OCI-LY1 (cell line): ENCODE measurements around the gene ARL15.

Experiments used
- H2AFZ ChIP-seq: fragments of 200-600 bp; sonication (generic), shearing (Covaris generic); 2 replicates; pipeline ENCODE4 v1.6.0; 2014; ENCODE audit warnings: antibody characterized with exemption, mild to moderate bottlenecking, low read length
- H3F3A ChIP-seq: fragments of 200-600 bp; sonication (generic), shearing (Covaris generic); 2 replicates; pipeline ENCODE4 v1.6.0; 2014; ENCODE audit warnings: mild to moderate bottlenecking, antibody characterized with exemption, low read length, moderate library complexity; ENCODE audit not compliant: insufficient read depth
- H3K27ac ChIP-seq: fragments of 200-600 bp; sonication (generic); 2 replicates; pipeline ENCODE4 v1.5.1; 2014; ENCODE audit warnings: low read length, mixed run types, mild to moderate bottlenecking, low read depth; ENCODE audit not compliant: poor library complexity, severe bottlenecking
- H3K27me3 ChIP-seq: fragments of 200-600 bp; sonication (generic); 2 replicates; pipeline ENCODE4 v1.6.0; 2014; ENCODE audit warnings: antibody characterized with exemption, mild to moderate bottlenecking, low read length, moderate library complexity; ENCODE audit not compliant: insufficient read depth
- H3K36me3 ChIP-seq: fragments of 200-600 bp; sonication (generic); 2 replicates; pipeline ENCODE4 v1.6.1; 2014; ENCODE audit warnings: mild to moderate bottlenecking, antibody characterized with exemption, low read length, moderate library complexity, mixed read lengths; ENCODE audit not compliant: insufficient read depth
- H3K4me1 ChIP-seq: fragments of 200-600 bp; sonication (generic); 2 replicates; pipeline ENCODE4 v1.5.1; 2014; ENCODE audit warnings: mild to moderate bottlenecking, low read length, moderate library complexity; ENCODE audit not compliant: insufficient read depth, severe bottlenecking
- H3K4me2 ChIP-seq: fragments of 200-600 bp; sonication (generic), shearing (Covaris generic); 2 replicates; pipeline ENCODE4 v1.6.1; 2014; ENCODE audit warnings: low read length
- H3K4me3 ChIP-seq: fragments of 200-600 bp; sonication (generic); 2 replicates; pipeline ENCODE4 v1.5.1; 2014; ENCODE audit warnings: low read length, low read depth, mild to moderate bottlenecking, mixed read lengths; ENCODE audit not compliant: poor library complexity, severe bottlenecking
- H3K79me2 ChIP-seq: fragments of 200-600 bp; shearing (Covaris generic); 2 replicates; pipeline ENCODE4 v1.6.1; 2016; ENCODE audit warnings: mixed run types, low read length, mixed read lengths; ENCODE audit not compliant: insufficient read depth
- H3K9ac ChIP-seq: fragments of 200-600 bp; sonication (generic), shearing (Covaris generic); 2 replicates; pipeline ENCODE4 v1.6.1; 2014; ENCODE audit warnings: mild to moderate bottlenecking, low read length, mixed read lengths
- H3K9me2 ChIP-seq: fragments of 200-600 bp; sonication (generic), shearing (Covaris generic); 2 replicates; pipeline ENCODE4 v1.6.1; 2014; ENCODE audit warnings: low read depth, mild to moderate bottlenecking, low read length, mixed read lengths
- H3K9me3 ChIP-seq: fragments of 200-600 bp; shearing (Covaris generic); 2 replicates; pipeline ENCODE4 v1.6.1; 2014; ENCODE audit warnings: low read length, mixed read lengths
- H4K20me1 ChIP-seq: fragments of 200-600 bp; sonication (generic), shearing (Covaris generic); 2 replicates; pipeline ENCODE4 v1.6.0; 2016; ENCODE audit warnings: mild to moderate bottlenecking, low read length; ENCODE audit not compliant: insufficient read depth
- EZH2 ChIP-seq: fragments of 200-600 bp; sonication (generic), shearing (Covaris generic); IDR thresholded peaks from 2 replicates; pipeline ENCODE4 v1.8.0; 2017; ENCODE audit warnings: borderline replicate concordance, mixed run types, mild to moderate bottlenecking, antibody characterized with exemption, low read length, moderate library complexity, mixed read lengths
- TF ChIP-seq, protein P1 (sequence below): fragments of 200-600 bp; sonication (generic), shearing (Covaris generic); IDR thresholded peaks from 2 replicates; pipeline ENCODE4 v1.5.1; 2017; ENCODE audit warnings: mild to moderate bottlenecking, antibody characterized with exemption, low read length, moderate library complexity, mixed read lengths

The ARL15 gene

DNA sequence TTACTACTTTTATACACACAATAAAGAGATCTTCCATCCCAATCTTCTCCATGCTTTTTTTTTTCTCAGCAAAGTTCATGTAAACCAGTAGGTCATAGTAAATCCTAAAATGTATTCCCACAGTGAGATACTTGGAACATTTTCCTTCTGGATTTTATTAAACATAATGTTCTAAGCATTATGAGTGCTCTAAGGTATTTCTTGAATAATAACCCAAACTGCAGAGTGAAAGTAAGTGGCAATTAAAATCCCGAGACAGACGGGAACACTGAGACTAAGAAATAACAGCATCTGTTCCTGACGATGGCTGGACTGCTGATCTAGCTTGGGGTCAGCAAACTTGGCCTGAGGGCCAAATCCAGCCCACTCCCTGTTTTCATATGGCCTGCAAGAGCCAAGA lies 359.8 kb downstream of the ARL15 start:
- H3K27ac ChIP-seq: no peak overlapping the region
- peaks cover 48% of the 10 kb centered on the region for H3K36me3 ChIP-seq
- no peak for TF ChIP-seq EZH2
- TF ChIP-seq, protein P1, sequence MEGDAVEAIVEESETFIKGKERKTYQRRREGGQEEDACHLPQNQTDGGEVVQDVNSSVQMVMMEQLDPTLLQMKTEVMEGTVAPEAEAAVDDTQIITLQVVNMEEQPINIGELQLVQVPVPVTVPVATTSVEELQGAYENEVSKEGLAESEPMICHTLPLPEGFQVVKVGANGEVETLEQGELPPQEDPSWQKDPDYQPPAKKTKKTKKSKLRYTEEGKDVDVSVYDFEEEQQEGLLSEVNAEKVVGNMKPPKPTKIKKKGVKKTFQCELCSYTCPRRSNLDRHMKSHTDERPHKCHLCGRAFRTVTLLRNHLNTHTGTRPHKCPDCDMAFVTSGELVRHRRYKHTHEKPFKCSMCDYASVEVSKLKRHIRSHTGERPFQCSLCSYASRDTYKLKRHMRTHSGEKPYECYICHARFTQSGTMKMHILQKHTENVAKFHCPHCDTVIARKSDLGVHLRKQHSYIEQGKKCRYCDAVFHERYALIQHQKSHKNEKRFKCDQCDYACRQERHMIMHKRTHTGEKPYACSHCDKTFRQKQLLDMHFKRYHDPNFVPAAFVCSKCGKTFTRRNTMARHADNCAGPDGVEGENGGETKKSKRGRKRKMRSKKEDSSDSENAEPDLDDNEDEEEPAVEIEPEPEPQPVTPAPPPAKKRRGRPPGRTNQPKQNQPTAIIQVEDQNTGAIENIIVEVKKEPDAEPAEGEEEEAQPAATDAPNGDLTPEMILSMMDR: no peak
- H3F3A ChIP-seq: no peaks in the 10 kb centered on the region
- H3K27me3 ChIP-seq: no peaks in the 10 kb centered on the region
- H3K4me3 ChIP-seq: no peak overlapping the region
- no peaks in the 10 kb centered on the region for H4K20me1 ChIP-seq
- no peaks in the 10 kb centered on the region for H3K4me1 ChIP-seq
- no peak overlapping the region for H3K4me2 ChIP-seq
- 0 out of 2 replicates have a peak, but pooled peaks cover 4% of the 10 kb centered on the region for H3K79me2 ChIP-seq
- H3K9ac ChIP-seq: no peak overlapping the region
- no peaks in the 10 kb centered on the region for H3K9me3 ChIP-seq
- H3K9me2 ChIP-seq: no peaks in the 10 kb centered on the region
- H2AFZ ChIP-seq: no peak overlapping the region

DNA sequence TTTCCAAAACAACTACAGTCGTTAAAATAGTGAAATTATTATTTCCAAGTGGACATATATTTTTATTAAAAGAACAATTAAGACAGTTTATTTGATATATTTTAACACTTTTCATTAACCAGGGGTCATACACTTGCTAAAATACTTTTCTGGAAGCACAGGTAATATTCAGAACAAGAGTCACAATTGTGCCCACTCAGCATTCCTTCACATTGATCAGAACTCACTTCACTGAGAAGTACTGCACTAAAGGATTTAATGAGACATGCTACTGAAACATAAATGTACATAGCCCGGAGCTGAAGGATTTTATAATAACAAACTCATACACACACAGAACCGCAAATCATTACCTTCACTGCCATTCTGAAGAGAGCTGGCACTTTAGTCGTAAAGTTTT lies 361.8 kb downstream of the ARL15 start:
- no peaks in the 10 kb centered on the region for H3K27me3 ChIP-seq
- no peak overlapping the region for H3K9ac ChIP-seq
- no peak overlapping the region for H3K4me3 ChIP-seq
- TF ChIP-seq, protein P1: no peak
- no peak for TF ChIP-seq EZH2
- H3K4me1 ChIP-seq: no peaks in the 10 kb centered on the region
- no peaks in the 10 kb centered on the region for H3F3A ChIP-seq
- H3K27ac ChIP-seq: no peak overlapping the region
- H3K79me2 ChIP-seq: 0 out of 2 replicates have a peak, but pooled peaks cover 4% of the 10 kb centered on the region
- H4K20me1 ChIP-seq: no peaks in the 10 kb centered on the region
- H3K9me3 ChIP-seq: no peaks in the 10 kb centered on the region
- no peak overlapping the region for H2AFZ ChIP-seq
- H3K9me2 ChIP-seq: no peaks in the 10 kb centered on the region
- H3K36me3 ChIP-seq: peaks cover 52% of the 10 kb centered on the region
- H3K4me2 ChIP-seq: no peak overlapping the region

DNA sequence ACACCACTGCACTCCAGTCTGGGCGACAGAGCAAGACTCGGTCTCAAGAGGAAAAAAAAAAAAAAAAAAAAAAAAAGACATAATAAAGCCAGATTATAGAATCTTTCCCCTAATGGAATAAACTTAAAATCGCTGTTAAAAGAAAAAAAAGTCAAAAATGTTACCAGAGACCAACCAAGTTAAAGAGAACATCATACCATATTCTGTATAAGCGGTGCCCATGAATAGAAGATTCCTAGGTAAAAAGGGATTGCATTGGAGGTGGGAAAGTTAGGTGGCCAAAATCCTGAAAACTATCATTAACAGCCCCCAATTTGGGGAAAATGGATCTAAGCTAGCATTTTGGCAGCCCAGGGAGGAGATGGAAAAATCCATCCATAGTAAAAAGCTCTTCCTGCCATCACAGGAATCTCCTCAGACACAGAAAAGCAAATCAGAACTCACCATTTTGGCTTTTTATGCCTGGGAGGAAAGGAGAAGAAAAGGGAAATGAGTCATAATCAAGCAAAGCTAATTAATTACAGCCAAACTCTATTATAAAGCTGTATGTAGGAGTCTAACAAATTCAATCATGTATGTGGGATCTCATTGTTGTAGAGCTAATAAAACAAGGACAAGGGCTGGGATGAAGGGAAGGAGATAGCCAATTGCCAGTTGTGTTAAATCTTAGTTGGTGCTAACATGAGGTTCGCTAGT lies 363.8 kb downstream of the ARL15 start:
- TF ChIP-seq EZH2: no peak
- TF ChIP-seq, protein P1: no peak
- no peak overlapping the region for H3K9ac ChIP-seq
- 0 out of 2 replicates have a peak, but pooled peaks cover 4% of the 10 kb centered on the region for H3K79me2 ChIP-seq
- H4K20me1 ChIP-seq: no peaks in the 10 kb centered on the region
- no peaks in the 10 kb centered on the region for H3K9me3 ChIP-seq
- H3K27me3 ChIP-seq: no peaks in the 10 kb centered on the region
- H3K4me3 ChIP-seq: no peak overlapping the region
- H3K4me2 ChIP-seq: no peak overlapping the region
- no peaks in the 10 kb centered on the region for H3K9me2 ChIP-seq
- H3F3A ChIP-seq: no peaks in the 10 kb centered on the region
- H3K4me1 ChIP-seq: no peaks in the 10 kb centered on the region
- H3K27ac ChIP-seq: no peak overlapping the region
- H3K36me3 ChIP-seq: peaks cover 57% of the 10 kb centered on the region
- no peak overlapping the region for H2AFZ ChIP-seq
